Common myeloid progenitor, CD34-positive (primary cell): ENCODE data around the gene MRPL27.
"Not testable (repeated sequence)": the region's sequence is repeated elsewhere in the genome, so short reads cannot be mapped to it uniquely, and the experiment has no call there.

Source experiments
- CTCF ChIA-PET: fragments of 350-600 bp; sonication (Branson Sonifier 250); formaldehyde crosslinking; loops from one replicate; lab custom pipeline; 2021; ENCODE audit warnings: antibody characterized with exemption; lab: Charles Lee
- POLR2A ChIA-PET: fragments of 350-600 bp; sonication (Branson Sonifier 250); formaldehyde crosslinking; loops from one replicate; lab custom pipeline; 2021; ENCODE audit warnings: antibody characterized with exemption; lab: Charles Lee
- DNase-seq, 3 donors: peaks; one replicate each; pipeline versions ENCODE4 v3.0.0 to v3.0.0-alpha.2; 2013
- H3K27ac ChIP-seq, 2 experiments: 1 replicate in 1 of 2; 2 replicates in 1 of 2; pipeline ENCODE4 v1.7.0; 2013; ENCODE audit warnings: inconsistent platforms in 2 of 2, low read length in 2 of 2, mild to moderate bottlenecking in 2 of 2, low read depth in 1 of 2, moderate library complexity in 1 of 2; ENCODE audit not compliant: severe bottlenecking in 2 of 2, insufficient read depth in 1 of 2, poor library complexity in 1 of 2
- H3K27me3 ChIP-seq, 5 experiments: replicated peaks in 2 of 5; 1 replicate in 3 of 5; 2 replicates in 2 of 5; pipeline versions ENCODE4 v1.6.1 to v1.7.0; 2013; ENCODE audit warnings: low read length in 4 of 5, mild to moderate bottlenecking in 2 of 5, moderate library complexity in 2 of 5, inconsistent platforms in 1 of 5; ENCODE audit not compliant: insufficient read depth in 5 of 5, control insufficient read depth in 4 of 5
- H3K36me3 ChIP-seq, 4 experiments: 1 replicate in 2 of 4; 2 replicates in 2 of 4; pipeline versions ENCODE4 v1.6.1 to v1.7.0; 2013; ENCODE audit warnings: low read length in 3 of 4, control low read depth in 1 of 4, mild to moderate bottlenecking in 1 of 4; ENCODE audit not compliant: control insufficient read depth in 4 of 4, insufficient read depth in 4 of 4
- H3K4me1 ChIP-seq, 4 experiments: 1 replicate in 3 of 4; 2 replicates in 1 of 4; pipeline versions ENCODE4 v1.6.1 to v1.7.1; 2013; ENCODE audit warnings: low read length in 3 of 4, mild to moderate bottlenecking in 3 of 4, control low read depth in 1 of 4, inconsistent platforms in 1 of 4, moderate library complexity in 1 of 4; ENCODE audit not compliant: control insufficient read depth in 4 of 4, insufficient read depth in 4 of 4; ENCODE audit errors: control extremely low read depth in 1 of 4
- H3K4me3 ChIP-seq, 7 experiments: 1 replicate in 4 of 7; 2 replicates in 3 of 7; pipeline versions ENCODE4 v1.5.1 to v1.7.0; 2013; ENCODE audit warnings: mild to moderate bottlenecking in 7 of 7, low read length in 6 of 7, moderate library complexity in 6 of 7, inconsistent platforms in 2 of 7, low read depth in 2 of 7, control low read depth in 1 of 7; ENCODE audit not compliant: insufficient read depth in 4 of 7, control insufficient read depth in 1 of 7; ENCODE audit errors: extremely low read depth in 1 of 7
- H3K9me3 ChIP-seq, 5 experiments: 1 replicate in 4 of 5; 2 replicates in 1 of 5; pipeline versions ENCODE4 v1.6.1 to v1.7.1; 2013; ENCODE audit warnings: low read length in 4 of 5, mild to moderate bottlenecking in 2 of 5, inconsistent platforms in 1 of 5, low read depth in 1 of 5, moderate library complexity in 1 of 5; ENCODE audit not compliant: control insufficient read depth in 4 of 5, insufficient read depth in 2 of 5; ENCODE audit errors: control extremely low read depth in 1 of 5
- WGBS: methylation state at CpG from one replicate; pipeline ENCODE4 v1.1.5; 2013; ENCODE audit not compliant: insufficient coverage; 5-methylcytosine and 5-hydroxymethylcytosine counted together

MRPL27 gene

GRCh38 chr17:50339381-50339780 lies 33.6 kb downstream of the MRPL27 start:
- Histone ChIP-seq H3K27ac (no peak overlapping the region), H3K4me1 (peaks cover 0 to 2% (median under 1%) of the 10 kb centered on the region in 4 experiments), H3K4me3 (no peak overlapping the region), H3K36me3 (no peaks in the 10 kb centered on the region), H3K27me3 (no peaks in the 10 kb centered on the region), H3K9me3 (peaks cover 2 to 16% (median 3%) of the 10 kb centered on the region in 5 experiments)
- ChIA-PET POLR2A (interaction anchor here (0.7 kb wide), 1 partner anchor 25 kb away, joined by 3 read pairs; no protein-coding TSS in a partner anchor), CTCF (interaction anchor here (1.0 kb wide), 1 partner anchor 138 kb away, joined by 3 read pairs; the partner anchor contains the start of gene COL1A1)
- DNase-seq = no peak

GRCh38 chr17:50338645-50339044 lies 34.3 kb downstream of the MRPL27 start:
- ChIA-PET CTCF (no interaction called here), POLR2A (interaction anchor here (0.7 kb wide), 1 partner anchor 201 kb away, joined by 3 read pairs; no protein-coding TSS in a partner anchor)
- Histone ChIP-seq H3K27me3 (no peaks in the 10 kb centered on the region), H3K27ac (no peak overlapping the region), H3K9me3 (peaks cover 2 to 16% (median 3%) of the 10 kb centered on the region in 5 experiments), H3K4me1 (peaks cover 0 to 2% (median 0%) of the 10 kb centered on the region in 4 experiments), H3K36me3 (no peaks in the 10 kb centered on the region), H3K4me3 (no peak overlapping the region)
- DNase-seq = no peak

GRCh38 chr17:50337956-50338355 lies 35.0 kb downstream of the MRPL27 start:
- Histone ChIP-seq H3K27ac (no peak overlapping the region), H3K27me3 (no peaks in the 10 kb centered on the region), H3K36me3 (no peaks in the 10 kb centered on the region), H3K4me3 (no peak overlapping the region), H3K4me1 (peaks cover 0 to 6% (median 4%) of the 10 kb centered on the region in 4 experiments), H3K9me3 (peaks cover 2 to 16% (median 3%) of the 10 kb centered on the region in 5 experiments)
- no peak for DNase-seq
- ChIA-PET CTCF (no interaction called here), POLR2A (no interaction called here)
- WGBS = no CpG with 5 or more reads among the region's 2 CpGs

GRCh38 chr17:50333291-50334057 lies 39.5 kb downstream of the MRPL27 start:
- H3K27ac ChIP-seq, H3K27me3 ChIP-seq, H3K36me3 ChIP-seq, DNase-seq, POLR2A ChIA-PET, CTCF ChIA-PET, H3K4me1 ChIP-seq, H3K9me3 ChIP-seq: not testable (repeated sequence)
- 63% methylated on average over 4 of the region's 14 CpGs for WGBS
- H3K4me3 ChIP-seq = peak overlapping the region in 1 of 7 experiments; percentile 61

- peaks cover 0 to 6% (median 4%) of the 10 kb centered on the region in 4 experiments for H3K4me1 ChIP-seq
- POLR2A ChIA-PET = no interaction called here
- no peaks in the 10 kb centered on the region for H3K36me3 ChIP-seq
- peaks cover 0 to 2% (median 0%) of the 10 kb centered on the region in 5 experiments for H3K27me3 ChIP-seq
- CTCF ChIA-PET = interaction anchor here (0.9 to 2.7 kb wide), 3 partner anchors 9 to 35 kb away, joined by 3 to 11 read pairs (median 3); no protein-coding TSS in a partner anchor
- H3K9me3 ChIP-seq = no peaks in the 10 kb centered on the region
- no peak overlapping the region for H3K4me3 ChIP-seq
- no peak overlapping the region for H3K27ac ChIP-seq
- no peak for DNase-seq
- 76% methylated on average over 5 of the region's 6 CpGs for WGBS
Measured at GRCh38 chr17:50332196-50332595, 40.8 kb downstream of the MRPL27 start.

- ChIA-PET POLR2A (no interaction called here), CTCF (interaction anchor here (0.7 to 2.7 kb wide), 4 partner anchors 22 to 187 kb away, joined by 3 to 11 read pairs (median 3); no protein-coding TSS in a partner anchor)
- Histone ChIP-seq H3K27me3 (peaks cover 0 to 2% (median 0%) of the 10 kb centered on the region in 5 experiments), H3K4me1 (peaks cover 0 to 6% (median 4%) of the 10 kb centered on the region in 4 experiments), H3K27ac (no peak overlapping the region), H3K36me3 (no peaks in the 10 kb centered on the region), H3K9me3 (no peaks in the 10 kb centered on the region), H3K4me3 (no peak overlapping the region)
- WGBS = 92% methylated on average over 4 of the region's 4 CpGs
- DNase-seq = no peak
Measured at GRCh38 chr17:50331085-50331791, 41.7 kb downstream of the MRPL27 start.
